Ishikawa (cell line): ENCODE data around the gene NBPF26.
A peak's percentile ranks its signal among the peaks of the same experiment; 100 is the strongest.
"Not testable (repeated sequence)": the region's sequence is repeated elsewhere in the genome, so short reads cannot be mapped to it uniquely, and the experiment has no call there.

Experiments used
- EGR1 ChIP-seq: IDR thresholded peaks from 2 replicates; pipeline ENCODE4 v1.6.1; 2012
- RAD21 ChIP-seq: IDR thresholded peaks from 2 replicates; pipeline ENCODE4 v1.6.1; 2012; ENCODE audit warnings: low read depth
- TAF1 ChIP-seq: IDR thresholded peaks from 2 replicates; pipeline ENCODE4 v1.6.1; 2012; ENCODE audit warnings: low read depth, mild to moderate bottlenecking
- YY1 ChIP-seq: IDR thresholded peaks from 2 replicates; pipeline ENCODE4 v1.6.1; 2012; ENCODE audit warnings: low read depth

DNA sequence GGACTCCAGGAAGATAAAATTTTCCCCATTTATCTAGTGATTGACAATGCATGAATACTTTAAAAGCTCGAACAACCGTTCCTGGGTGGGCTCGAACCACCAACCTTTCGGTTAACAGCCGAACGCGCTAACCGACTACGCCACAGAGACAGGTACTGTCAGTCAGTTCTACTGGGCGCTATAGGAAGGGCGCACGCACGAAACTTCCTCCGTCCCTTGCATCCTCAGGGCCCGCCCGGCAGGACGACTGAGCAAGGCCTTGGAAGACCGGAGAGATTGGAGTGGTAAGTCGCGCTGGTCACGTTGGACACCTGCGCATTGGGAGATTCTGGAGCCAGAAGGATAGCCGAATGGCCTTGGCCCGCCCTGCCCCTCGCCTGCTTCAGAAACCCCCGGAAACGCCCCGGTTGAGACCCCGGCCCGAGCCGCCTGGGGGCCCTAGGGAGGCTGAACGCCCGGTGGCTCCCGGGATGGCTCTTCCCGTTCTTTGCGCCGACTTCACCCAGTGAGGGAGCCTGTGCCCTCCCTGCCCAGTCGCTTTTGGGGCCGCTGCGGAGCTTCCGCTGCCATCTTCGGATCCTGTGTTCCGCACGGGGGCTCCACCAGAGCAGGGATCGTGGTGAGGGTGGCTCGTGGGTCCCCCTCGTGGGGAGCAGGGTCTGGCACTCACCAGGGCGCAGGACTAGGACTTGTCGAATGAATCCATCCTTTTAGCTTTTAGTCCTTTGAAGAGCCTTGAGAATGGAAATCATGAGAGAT lies 120.6 kb downstream of the NBPF26 start:
- TF ChIP-seq TAF1, EGR1, YY1: not testable (repeated sequence)
- peak; percentile 18; the same call in 1 of the 2 replicates for TF ChIP-seq RAD21
